Measurements from ENCODE around the gene RBM43. TPM values are rescaled to one million over a fixed set of nuclear protein-coding genes. Genes with fewer than 3 reads are reported as not detected.

Gene RBM43
- total RNA-seq, 4 donors from 2014 or later, result 1.0 to 18.5 (median 8.3) TPM

GRCh38 chr2:151228847-151229512, 32.7 kb downstream of the RBM43 start:
- intact Hi-C loops (cut with DNase I; ENCODE audit: low total_unique reads), result no loop called here
- H3K9me3 ChIP-seq, result no peaks in the 10 kb centered on the region
- no peaks in the 10 kb centered on the region for H3K4me1 ChIP-seq
- no peak overlapping the region for H3K27ac ChIP-seq
- no peaks in the 10 kb centered on the region for H3K36me3 ChIP-seq
- no peak for DNase-seq
- no peak overlapping the region for H3K4me3 ChIP-seq
- TF ChIP-seq POLR2A (IDR thresholded peaks at IDR 0.05) (no peak), CTCF (IDR thresholded peaks at IDR 0.05) (no peak)
- no peaks in the 10 kb centered on the region for H3K27me3 ChIP-seq

GRCh38 chr2:151217343-151217742, 44.3 kb downstream of the RBM43 start:
- TF ChIP-seq POLR2A (IDR thresholded peaks at IDR 0.05) (no peak), CTCF (IDR thresholded peaks at IDR 0.05) (no peak)
- H3K27ac ChIP-seq, result no peak overlapping the region

GRCh38 chr2:151207100-151207499, 54.6 kb downstream of the RBM43 start:
- DNase-seq, result no peak
- H3K36me3 ChIP-seq, result no peaks in the 10 kb centered on the region
- no peaks in the 10 kb centered on the region for H3K4me1 ChIP-seq
- no peak overlapping the region for H3K4me3 ChIP-seq
- H3K9me3 ChIP-seq, result no peaks in the 10 kb centered on the region
- no peaks in the 10 kb centered on the region for H3K27me3 ChIP-seq
- no peak overlapping the region for H3K27ac ChIP-seq
- intact Hi-C loops (cut with DNase I; ENCODE audit: low total_unique reads), result no loop called here
- TF ChIP-seq POLR2A (IDR thresholded peaks at IDR 0.05) (no peak), CTCF (IDR thresholded peaks at IDR 0.05) (no peak)

More at GRCh38 chr2:151217343-151217742, 44.3 kb downstream of the RBM43 start:
- Histone ChIP-seq H3K27me3 (no peaks in the 10 kb centered on the region), H3K4me3 (no peak overlapping the region), H3K9me3 (no peaks in the 10 kb centered on the region), H3K4me1 (no peaks in the 10 kb centered on the region), H3K36me3 (no peaks in the 10 kb centered on the region)
- no peak for DNase-seq
- intact Hi-C loops (cut with DNase I; ENCODE audit: low total_unique reads), result no loop called here

GRCh38 chr2:151206446-151206968, 55.2 kb downstream of the RBM43 start:
- no peaks in the 10 kb centered on the region for H3K9me3 ChIP-seq
- no peak for DNase-seq
- no peaks in the 10 kb centered on the region for H3K36me3 ChIP-seq
- H3K27me3 ChIP-seq, result no peaks in the 10 kb centered on the region
- no peak overlapping the region for H3K4me3 ChIP-seq
- TF ChIP-seq POLR2A (IDR thresholded peaks at IDR 0.05) (no peak), CTCF (IDR thresholded peaks at IDR 0.05) (no peak)
- H3K27ac ChIP-seq, result no peak overlapping the region
- intact Hi-C loops (cut with DNase I; ENCODE audit: low total_unique reads), result no loop called here
- no peaks in the 10 kb centered on the region for H3K4me1 ChIP-seq

GRCh38 chr2:151205571-151205970, 56.1 kb downstream of the RBM43 start:
- intact Hi-C loops (cut with DNase I; ENCODE audit: low total_unique reads), result no loop called here
- no peaks in the 10 kb centered on the region for H3K36me3 ChIP-seq
- no peaks in the 10 kb centered on the region for H3K9me3 ChIP-seq
- no peaks in the 10 kb centered on the region for H3K27me3 ChIP-seq
- no peaks in the 10 kb centered on the region for H3K4me1 ChIP-seq
- no peak for TF ChIP-seq POLR2A (IDR thresholded peaks at IDR 0.05)
- no peak for TF ChIP-seq CTCF (IDR thresholded peaks at IDR 0.05)
- no peak overlapping the region for H3K27ac ChIP-seq
- DNase-seq, result no peak
- no peak overlapping the region for H3K4me3 ChIP-seq
